Hepatocyte (in vitro differentiated cells): ENCODE measurements around the gene SLC4A8.

ENCODE experiments used
- EZH2 ChIP-seq: fragments of 200-600 bp; sonication (generic); IDR thresholded peaks from 2 replicates; pipeline ENCODE4 v1.6.1; 2016; ENCODE audit warnings: antibody characterized with exemption, mild to moderate bottlenecking, borderline replicate concordance
- EZH2phosphoT487 ChIP-seq: fragments of 200-600 bp; sonication (generic); IDR thresholded peaks from one replicate; pipeline ENCODE4 v1.6.1; 2018; ENCODE audit warnings: antibody characterized with exemption, mild to moderate bottlenecking, low read depth, moderate library complexity; ENCODE audit not compliant: unreplicated experiment, severe bottlenecking
- TF ChIP-seq, protein P1 (sequence below): fragments of 200-600 bp; sonication (generic); IDR thresholded peaks from 2 replicates; pipeline ENCODE4 v1.5.1; 2016; ENCODE audit warnings: antibody characterized with exemption, mild to moderate bottlenecking; ENCODE audit not compliant: poor library complexity

DNA sequence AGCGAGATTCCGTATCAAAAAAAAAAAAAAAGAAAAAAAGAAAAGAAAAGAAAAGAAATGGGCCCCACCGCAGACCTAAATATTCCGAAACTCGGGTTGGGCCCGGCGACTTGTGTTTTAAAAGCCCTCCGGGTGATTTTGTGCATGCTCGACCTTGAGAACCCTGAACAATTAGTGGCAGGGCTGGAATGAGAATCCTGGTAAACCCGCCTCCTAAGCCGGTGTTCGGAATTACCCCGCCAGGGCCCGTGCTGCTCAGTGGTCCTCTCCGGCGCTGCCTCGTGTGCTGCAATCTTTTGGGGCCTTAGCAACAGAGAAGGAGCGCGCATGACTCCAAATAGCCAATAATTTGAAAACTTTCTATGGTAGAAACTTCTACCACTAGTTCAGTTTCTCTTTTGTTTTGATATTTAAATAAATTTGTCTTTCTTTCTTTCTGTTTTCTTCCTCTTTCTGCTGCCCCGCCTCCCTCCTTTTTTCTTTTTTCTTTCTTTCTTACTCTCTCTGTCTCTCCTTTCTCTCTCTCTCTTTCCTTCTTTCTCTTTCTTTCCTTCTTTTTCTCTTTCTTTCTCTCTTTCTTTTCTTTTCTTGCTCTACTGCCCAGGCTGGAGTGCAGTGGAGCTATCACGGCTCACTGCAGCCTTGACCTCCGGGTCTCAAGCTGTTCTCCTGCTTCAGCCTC, 31.9 kb upstream of the SLC4A8 start:
- TF ChIP-seq EZH2 (no peak), EZH2phosphoT487 (no peak)
- TF ChIP-seq, protein P1, sequence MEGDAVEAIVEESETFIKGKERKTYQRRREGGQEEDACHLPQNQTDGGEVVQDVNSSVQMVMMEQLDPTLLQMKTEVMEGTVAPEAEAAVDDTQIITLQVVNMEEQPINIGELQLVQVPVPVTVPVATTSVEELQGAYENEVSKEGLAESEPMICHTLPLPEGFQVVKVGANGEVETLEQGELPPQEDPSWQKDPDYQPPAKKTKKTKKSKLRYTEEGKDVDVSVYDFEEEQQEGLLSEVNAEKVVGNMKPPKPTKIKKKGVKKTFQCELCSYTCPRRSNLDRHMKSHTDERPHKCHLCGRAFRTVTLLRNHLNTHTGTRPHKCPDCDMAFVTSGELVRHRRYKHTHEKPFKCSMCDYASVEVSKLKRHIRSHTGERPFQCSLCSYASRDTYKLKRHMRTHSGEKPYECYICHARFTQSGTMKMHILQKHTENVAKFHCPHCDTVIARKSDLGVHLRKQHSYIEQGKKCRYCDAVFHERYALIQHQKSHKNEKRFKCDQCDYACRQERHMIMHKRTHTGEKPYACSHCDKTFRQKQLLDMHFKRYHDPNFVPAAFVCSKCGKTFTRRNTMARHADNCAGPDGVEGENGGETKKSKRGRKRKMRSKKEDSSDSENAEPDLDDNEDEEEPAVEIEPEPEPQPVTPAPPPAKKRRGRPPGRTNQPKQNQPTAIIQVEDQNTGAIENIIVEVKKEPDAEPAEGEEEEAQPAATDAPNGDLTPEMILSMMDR = no peak
